Activated CD4-positive, alpha-beta T cell treated with anti-CD3 and anti-CD28 coated beads for 36 hours (primary cell): ENCODE results near the gene EID2B. TPM values are rescaled to one million over a fixed set of nuclear protein-coding genes. Genes with fewer than 3 reads are reported as not detected.

Experiments used
- ATAC-seq: fragments of 200-7000 bp; cut with Tn5 transposase; one replicate; pipeline ENCODE4 v1.10.0; 2021; ENCODE audit warnings: mild to moderate bottlenecking, moderate library complexity
- CTCF ChIA-PET: fragments of 350-600 bp; sonication (Branson Sonifier 250); formaldehyde crosslinking; loops from one replicate; lab custom pipeline; 2021; ENCODE audit warnings: antibody characterized with exemption; lab: Charles Lee
- POLR2A ChIA-PET: fragments of 350-600 bp; sonication (Branson Sonifier 250); formaldehyde crosslinking; loops from one replicate; lab custom pipeline; 2021; ENCODE audit warnings: antibody characterized with exemption, inconsistent platforms; lab: Charles Lee
- DNase-seq: peaks from one replicate; pipeline ENCODE4 v3.0.0-alpha.2; 2020
- H3K27ac Mint-ChIP-seq: one replicate; pipeline ENCODE4 v1.8.0; 2021; ENCODE audit warnings: mixed read lengths
- H3K27me3 Mint-ChIP-seq: one replicate; pipeline ENCODE4 v1.8.0; 2021; ENCODE audit warnings: mixed read lengths
- H3K36me3 Mint-ChIP-seq: one replicate; pipeline ENCODE4 v1.8.0; 2021; ENCODE audit warnings: low read depth, mixed read lengths
- H3K4me1 Mint-ChIP-seq: one replicate; pipeline ENCODE4 v1.8.0; 2021; ENCODE audit warnings: mixed read lengths
- H3K4me3 Mint-ChIP-seq: one replicate; pipeline ENCODE4 v1.8.0; 2021; ENCODE audit warnings: mild to moderate bottlenecking, moderate library complexity, mixed read lengths
- H3K9me3 Mint-ChIP-seq: one replicate; pipeline ENCODE4 v1.8.0; 2021; ENCODE audit warnings: low read depth, mixed read lengths
- intact Hi-C, 2 experiments: fragments of 100-400 bp; cut with DNase I in 1 of 2; cut with micrococcal nuclease in 1 of 2; formaldehyde crosslinking; loops; one replicate each; pipeline versions ENCODE4 v1.14.2 to v1.15.1; 2022 to 2024; cut with DNase I, micrococcal nuclease
- total RNA-seq, 2 experiments: library from RNA; stranded (reverse); gene quantifications; one replicate each; pipeline ENCODE4 v1.2.3, GENCODE V29; 2021

The EID2B gene
- total RNA-seq, 2 experiments from 2014 or later = 1.4 to 3.5 TPM

- H3K4me3 Mint-ChIP-seq = peak overlapping the region; percentile 93
Observed at GRCh38 chr19:39533003-39533512, 406 bp upstream of the EID2B start.

DNA sequence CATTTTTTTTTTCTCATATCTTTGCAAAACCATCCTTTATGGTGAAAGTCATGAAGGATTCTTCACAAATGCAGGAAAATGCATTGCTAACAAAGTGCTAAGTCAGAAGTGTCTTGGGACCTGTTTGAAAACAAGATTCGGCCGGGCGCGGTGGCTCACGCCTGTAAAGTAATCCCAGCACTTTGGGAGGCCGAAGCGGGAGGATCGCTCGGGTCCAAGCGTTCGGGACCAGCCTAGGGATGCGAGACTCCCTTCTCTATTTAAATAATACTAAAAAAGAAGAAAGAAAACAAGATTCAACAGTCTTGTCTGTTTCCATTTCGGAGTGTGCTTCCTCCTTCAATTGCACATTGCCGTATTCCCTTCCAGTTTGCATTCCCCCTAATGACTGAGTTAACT lies 819 bp downstream of the EID2B start:
- Mint-ChIP-seq H3K27ac (peak overlapping the region; percentile 80), H3K36me3 (peaks cover 2% of the 10 kb centered on the region), H3K9me3 (no peaks in the 10 kb centered on the region), H3K27me3 (no peaks in the 10 kb centered on the region), H3K4me1 (peaks cover 23% of the 10 kb centered on the region), H3K4me3 (peak overlapping the region; percentile 93)
- POLR2A ChIA-PET = interaction anchor here (0.6 to 1.6 kb wide), 3 partner anchors 57 to 96 kb away, joined by 3 to 13 read pairs (median 3); partner anchors contain the start of gene RPS16
- DNase-seq (no peak), ATAC-seq (no peak)
- CTCF ChIA-PET = interaction anchor here (0.6 to 4.5 kb wide), 19 partner anchors 7 to 141 kb away, joined by 3 to 47 read pairs (median 5); partner anchors contain the start of genes MED29, PAF1, SELENOV and SUPT5H
- intact Hi-C loops = loop anchor here (1.0 to 5.0 kb wide), 14 partner anchors 8 to 410 kb away; partner anchors contain the start of genes SAMD4B (in 2 of the 2), DLL3 (in 1 of the 2), EID2 (in 1 of the 2) and MED29 (in 1 of the 2)

More at GRCh38 chr19:39533003-39533512, 406 bp upstream of the EID2B start:
- ChIA-PET CTCF (interaction anchor here (0.7 to 4.5 kb wide), 19 partner anchors 9 to 142 kb away, joined by 3 to 47 read pairs (median 6); partner anchors contain the start of genes MED29, PAF1, RPS16 and SELENOV), POLR2A (interaction anchor here (1.4 to 1.6 kb wide), 2 partner anchors 58 to 97 kb away, joined by 3 to 13 read pairs; partner anchors contain the start of gene RPS16)
- ATAC-seq (peak; percentile 23), DNase-seq (no peak)
- intact Hi-C loops = loop anchor here (5.0 kb wide), 4 partner anchors 36 to 411 kb away; partner anchors contain the start of genes SAMD4B (in 2 of the 2) and DLL3 (in 1 of the 2)
- Mint-ChIP-seq H3K4me1 (peaks cover 32% of the 10 kb centered on the region), H3K9me3 (no peaks in the 10 kb centered on the region), H3K27ac (no peak overlapping the region), H3K36me3 (peaks cover 9% of the 10 kb centered on the region), H3K27me3 (no peaks in the 10 kb centered on the region)

GRCh38 chr19:39525205-39525604 lies 7.4 kb downstream of the EID2B start:
- Mint-ChIP-seq H3K4me3 (no peak overlapping the region), H3K27ac (no peak overlapping the region), H3K27me3 (no peaks in the 10 kb centered on the region), H3K36me3 (no peaks in the 10 kb centered on the region), H3K9me3 (no peaks in the 10 kb centered on the region), H3K4me1 (peaks cover 13% of the 10 kb centered on the region)
- CTCF ChIA-PET = interaction anchor here (0.7 to 1.9 kb wide), 3 partner anchors 8 to 85 kb away, joined by 3 to 12 read pairs (median 4); partner anchors contain the start of gene EID2B
- POLR2A ChIA-PET = no interaction called here
- ATAC-seq (no peak), DNase-seq (no peak)
- intact Hi-C loops = no loop called here

GRCh38 chr19:39524495-39524894 lies 8.2 kb downstream of the EID2B start:
- peaks cover 12% of the 10 kb centered on the region for H3K4me1 Mint-ChIP-seq
- H3K36me3 Mint-ChIP-seq = no peaks in the 10 kb centered on the region
- no peak overlapping the region for H3K4me3 Mint-ChIP-seq
- ChIA-PET CTCF (interaction anchor here (0.7 to 1.9 kb wide), 5 partner anchors 9 to 84 kb away, joined by 3 to 12 read pairs (median 4); partner anchors contain the start of gene EID2B), POLR2A (no interaction called here)
- no peak for ATAC-seq
- no peak for DNase-seq
- no peak overlapping the region for H3K27ac Mint-ChIP-seq
- intact Hi-C loops = no loop called here
- H3K27me3 Mint-ChIP-seq = no peaks in the 10 kb centered on the region
- no peaks in the 10 kb centered on the region for H3K9me3 Mint-ChIP-seq

GRCh38 chr19:39520541-39521484 lies 11.8 kb downstream of the EID2B start:
- peaks cover 14% of the 10 kb centered on the region for H3K27me3 Mint-ChIP-seq

GRCh38 chr19:39518975-39519374 lies 13.7 kb downstream of the EID2B start:
- Mint-ChIP-seq H3K4me3 (no peak overlapping the region), H3K4me1 (peaks cover 17% of the 10 kb centered on the region), H3K27ac (no peak overlapping the region), H3K36me3 (no peaks in the 10 kb centered on the region), H3K27me3 (peaks cover 27% of the 10 kb centered on the region), H3K9me3 (no peaks in the 10 kb centered on the region)
- ChIA-PET POLR2A (no interaction called here), CTCF (interaction anchor here (0.6 to 1.3 kb wide), 3 partner anchors 22 to 402 kb away, joined by 3 read pairs; no protein-coding TSS in a partner anchor)
- ATAC-seq (no peak), DNase-seq (no peak)
- intact Hi-C loops = no loop called here

More at GRCh38 chr19:39520541-39521484, 11.8 kb downstream of the EID2B start:
- intact Hi-C loops = no loop called here
- ATAC-seq (no peak), DNase-seq (no peak)
- Mint-ChIP-seq H3K36me3 (no peaks in the 10 kb centered on the region), H3K27ac (no peak overlapping the region), H3K9me3 (no peaks in the 10 kb centered on the region), H3K4me3 (no peak overlapping the region), H3K4me1 (peaks cover 12% of the 10 kb centered on the region)
- ChIA-PET POLR2A (interaction anchor here (0.8 kb wide), 1 partner anchor 70 kb away, joined by 3 read pairs; no protein-coding TSS in a partner anchor), CTCF (no interaction called here)

- Mint-ChIP-seq H3K27ac (no peak overlapping the region), H3K4me3 (no peak overlapping the region), H3K36me3 (no peaks in the 10 kb centered on the region), H3K4me1 (peaks cover 17% of the 10 kb centered on the region), H3K9me3 (no peaks in the 10 kb centered on the region), H3K27me3 (peaks cover 32% of the 10 kb centered on the region)
- ChIA-PET POLR2A (interaction anchor here (0.6 kb wide), 2 partner anchors 20 to 180 kb away, joined by 3 to 4 read pairs; no protein-coding TSS in a partner anchor), CTCF (interaction anchor here (0.6 to 1.3 kb wide), 3 partner anchors 22 to 402 kb away, joined by 3 read pairs; no protein-coding TSS in a partner anchor)
- DNase-seq = no peak
- intact Hi-C loops = no loop called here
- ATAC-seq = no peak
Observed at GRCh38 chr19:39518458-39518857, 14.2 kb downstream of the EID2B start.

GRCh38 chr19:39517432-39517831 lies 15.2 kb downstream of the EID2B start:
- H3K4me3 Mint-ChIP-seq = no peak overlapping the region
- CTCF ChIA-PET = no interaction called here
- no peaks in the 10 kb centered on the region for H3K36me3 Mint-ChIP-seq
- no peak for ATAC-seq
- POLR2A ChIA-PET = no interaction called here
- H3K27ac Mint-ChIP-seq = no peak overlapping the region
- peaks cover 37% of the 10 kb centered on the region for H3K27me3 Mint-ChIP-seq
- no peak for DNase-seq
- no peaks in the 10 kb centered on the region for H3K9me3 Mint-ChIP-seq
- peaks cover 17% of the 10 kb centered on the region for H3K4me1 Mint-ChIP-seq
- intact Hi-C loops = no loop called here

GRCh38 chr19:39516270-39516669 lies 16.4 kb downstream of the EID2B start:
- Mint-ChIP-seq H3K27me3 (peaks cover 39% of the 10 kb centered on the region), H3K27ac (no peak overlapping the region), H3K9me3 (no peaks in the 10 kb centered on the region), H3K4me1 (peaks cover 11% of the 10 kb centered on the region), H3K4me3 (peak overlapping the region; percentile 37), H3K36me3 (no peaks in the 10 kb centered on the region)
- POLR2A ChIA-PET = no interaction called here
- DNase-seq (no peak), ATAC-seq (no peak)
- CTCF ChIA-PET = no interaction called here
- intact Hi-C loops = no loop called here

GRCh38 chr19:39515551-39516191 lies 17.0 kb downstream of the EID2B start:
- H3K4me1 Mint-ChIP-seq = peaks cover 11% of the 10 kb centered on the region
- ATAC-seq (no peak), DNase-seq (peak; percentile 32)
- CTCF ChIA-PET = interaction anchor here (0.6 to 1.8 kb wide), 4 partner anchors 10 to 20 kb away, joined by 3 to 5 read pairs (median 3); partner anchors contain the start of gene EID2B
- H3K27me3 Mint-ChIP-seq = peaks cover 39% of the 10 kb centered on the region
- POLR2A ChIA-PET = no interaction called here
- H3K27ac Mint-ChIP-seq = no peak overlapping the region
- peak overlapping the region; percentile 53 for H3K4me3 Mint-ChIP-seq
- intact Hi-C loops = no loop called here
- no peaks in the 10 kb centered on the region for H3K36me3 Mint-ChIP-seq
- no peaks in the 10 kb centered on the region for H3K9me3 Mint-ChIP-seq
